Mesothelial cell of epicardium (in vitro differentiated cells): Measurements from ENCODE around the gene ITGB3. TPM values are rescaled to one million over a fixed set of nuclear protein-coding genes. Genes with fewer than 3 reads are reported as not detected.

ENCODE experiments used
- DNase-seq, 2 experiments: peaks; one replicate each; pipeline ENCODE4 v3.0.0; 2021; ENCODE audit warnings: low spot score in 2 of 2; ENCODE audit not compliant: unreplicated experiment in 2 of 2
- H3K27ac Mint-ChIP-seq: 2 replicates; pipeline ENCODE4 v1.8.0; 2021; ENCODE audit warnings: mixed read lengths
- H3K27me3 Mint-ChIP-seq: 2 replicates; pipeline ENCODE4 v1.8.0; 2021; ENCODE audit warnings: low read depth, mixed read lengths
- H3K36me3 Mint-ChIP-seq: 2 replicates; pipeline ENCODE4 v1.8.0; 2021; ENCODE audit warnings: mixed read lengths
- H3K4me1 Mint-ChIP-seq: 2 replicates; pipeline ENCODE4 v1.8.0; 2021; ENCODE audit warnings: mixed read lengths
- H3K4me3 Mint-ChIP-seq: 2 replicates; pipeline ENCODE4 v1.8.0; 2021; ENCODE audit warnings: mild to moderate bottlenecking, moderate library complexity, mixed read lengths
- H3K9me3 Mint-ChIP-seq: 2 replicates; pipeline ENCODE4 v1.8.0; 2021; ENCODE audit warnings: mixed read lengths
- CTCF ChIP-seq: fragments of 200-600 bp; sonication (generic); IDR thresholded peaks from one replicate; pipeline ENCODE4 v1.5.0; 2021; ENCODE audit warnings: antibody characterized with exemption; ENCODE audit not compliant: unreplicated experiment
- total RNA-seq: library from RNA; stranded (reverse); gene quantifications from 3 replicates; pipeline ENCODE4 v1.2.1, GENCODE V29; 2021

The ITGB3 gene
- total RNA-seq, 1 donor from 2014 or later = 1.0 TPM

GRCh38 chr17:47208744-47209488 is 44.7 kb upstream of the ITGB3 start, which contains the start of gene MYL4:
Gene MYL4, plus strand, starts transcription at chr17:47209348. Its CDS starts 75 bp downstream, at chr17:47209423.
- Mint-ChIP-seq H3K9me3 (no peaks in the 10 kb centered on the region), H3K4me3 (no peak within 1 kb of the TSS), H3K27me3 (no peaks in the 10 kb centered on the region), H3K36me3 (no peaks in the 10 kb centered on the region), H3K4me1 (peaks cover 15% of the 10 kb centered on the region), H3K27ac (no peak within 1 kb of the TSS)
- TF ChIP-seq CTCF = no peak
- no peak for DNase-seq

DNA sequence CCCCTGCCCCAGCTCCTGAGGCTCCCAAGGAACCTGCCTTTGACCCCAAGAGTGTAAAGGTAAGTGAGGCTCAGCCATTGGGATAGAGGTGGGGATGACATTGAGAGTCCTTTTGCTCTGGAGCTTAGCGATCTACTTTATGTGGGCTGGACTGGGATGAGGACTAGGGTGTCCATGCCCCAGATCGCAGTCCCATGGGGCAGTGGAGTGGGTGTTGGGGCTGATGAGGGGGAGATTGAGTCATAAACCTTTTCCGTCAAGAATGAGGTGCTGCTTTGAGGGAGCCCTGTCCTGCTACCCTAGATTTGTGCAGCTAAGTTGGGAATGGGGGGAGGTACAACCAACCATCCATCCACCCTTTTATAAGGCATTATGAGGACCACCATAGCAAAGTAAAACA is 44.1 kb upstream of the ITGB3 start:
- no peak overlapping the region for H3K27ac Mint-ChIP-seq
- H3K4me3 Mint-ChIP-seq = no peak overlapping the region
- H3K36me3 Mint-ChIP-seq = no peaks in the 10 kb centered on the region
- no peaks in the 10 kb centered on the region for H3K9me3 Mint-ChIP-seq
- peaks cover 1% of the 10 kb centered on the region for H3K27me3 Mint-ChIP-seq
- no peak for DNase-seq
- peaks cover 15% of the 10 kb centered on the region for H3K4me1 Mint-ChIP-seq
- TF ChIP-seq CTCF = no peak

DNA sequence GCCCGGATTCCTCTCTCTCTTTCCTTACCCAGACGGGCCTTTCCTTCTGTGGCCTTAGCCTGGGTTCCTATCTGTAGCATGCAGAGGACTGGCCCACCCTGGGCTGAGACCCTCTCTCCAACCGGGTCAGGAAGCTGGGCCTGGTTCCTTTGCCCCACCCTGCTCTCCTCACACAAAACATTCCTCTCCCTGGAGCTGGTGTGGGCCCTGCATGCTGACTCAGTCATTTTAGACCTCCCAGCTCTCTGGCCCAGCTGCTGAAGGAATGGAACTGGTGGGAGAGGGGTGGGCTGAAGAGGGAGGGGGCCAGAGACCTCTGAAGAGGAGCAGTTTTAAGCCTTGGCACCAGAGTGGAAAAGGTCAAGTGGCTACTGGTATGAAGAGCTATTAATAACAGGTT is 43.5 kb upstream of the ITGB3 start:
- Mint-ChIP-seq H3K36me3 (no peaks in the 10 kb centered on the region), H3K27me3 (peaks cover 1% of the 10 kb centered on the region), H3K4me1 (peaks cover 11% of the 10 kb centered on the region), H3K27ac (no peak overlapping the region), H3K9me3 (no peaks in the 10 kb centered on the region), H3K4me3 (no peak overlapping the region)
- no peak for TF ChIP-seq CTCF
- DNase-seq = no peak

GRCh38 chr17:47210779-47211178 is 42.8 kb upstream of the ITGB3 start:
- DNase-seq = no peak
- no peaks in the 10 kb centered on the region for H3K36me3 Mint-ChIP-seq
- TF ChIP-seq CTCF = no peak
- H3K27me3 Mint-ChIP-seq = peaks cover 1% of the 10 kb centered on the region
- peaks cover 4% of the 10 kb centered on the region for H3K4me1 Mint-ChIP-seq
- H3K27ac Mint-ChIP-seq = no peak overlapping the region
- H3K4me3 Mint-ChIP-seq = no peak overlapping the region
- H3K9me3 Mint-ChIP-seq = no peaks in the 10 kb centered on the region

- Mint-ChIP-seq H3K4me1 (peaks cover 2% of the 10 kb centered on the region), H3K27me3 (peaks cover 1% of the 10 kb centered on the region), H3K9me3 (no peaks in the 10 kb centered on the region), H3K36me3 (no peaks in the 10 kb centered on the region), H3K27ac (no peak overlapping the region), H3K4me3 (no peak overlapping the region)
- TF ChIP-seq CTCF = no peak
- DNase-seq = no peak
These were observed 41.2 kb upstream of the ITGB3 start for GRCh38 chr17:47212458-47212857.
